Epithelial cell of esophagus (primary cell): ENCODE results near the gene GRIPAP1.

ENCODE experiments used
- DNase-seq: peaks from one replicate; pipeline ENCODE4 v3.0.0; 2010; ENCODE audit warnings: low read depth
- H3K4me3 ChIP-seq: 2 replicates; pipeline ENCODE4 v1.5.1; 2011; ENCODE audit warnings: mild to moderate bottlenecking, low read length, control low read depth
- TF ChIP-seq, protein P1 (sequence below): IDR thresholded peaks from 2 replicates; pipeline ENCODE4 v1.5.1; 2011; ENCODE audit warnings: low read depth, mild to moderate bottlenecking, low read length, control low read depth, inconsistent platforms; ENCODE audit not compliant: insufficient read depth; ENCODE audit errors: missing control alignments

Gene GRIPAP1

DNA sequence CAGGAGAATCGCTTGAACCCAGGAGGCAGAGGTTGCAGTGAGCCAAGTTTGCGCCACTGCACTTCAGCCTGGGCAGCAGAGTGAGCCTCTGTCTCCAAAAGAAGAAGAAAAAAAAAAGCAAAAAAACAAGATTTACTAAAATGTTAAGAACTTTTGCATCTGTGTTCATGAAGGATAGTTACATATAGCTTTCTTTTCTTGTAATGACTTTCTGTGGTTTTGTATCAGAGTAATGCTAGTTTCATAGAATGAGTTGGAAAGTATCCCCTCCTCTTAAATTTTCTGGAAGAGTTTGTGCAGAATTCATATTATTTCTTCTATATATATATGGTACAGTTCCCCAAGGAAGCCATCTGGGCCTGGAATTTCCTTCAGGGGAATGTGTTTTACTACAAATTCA, 17.0 kb upstream of the GRIPAP1 start:
- TF ChIP-seq, protein P1, sequence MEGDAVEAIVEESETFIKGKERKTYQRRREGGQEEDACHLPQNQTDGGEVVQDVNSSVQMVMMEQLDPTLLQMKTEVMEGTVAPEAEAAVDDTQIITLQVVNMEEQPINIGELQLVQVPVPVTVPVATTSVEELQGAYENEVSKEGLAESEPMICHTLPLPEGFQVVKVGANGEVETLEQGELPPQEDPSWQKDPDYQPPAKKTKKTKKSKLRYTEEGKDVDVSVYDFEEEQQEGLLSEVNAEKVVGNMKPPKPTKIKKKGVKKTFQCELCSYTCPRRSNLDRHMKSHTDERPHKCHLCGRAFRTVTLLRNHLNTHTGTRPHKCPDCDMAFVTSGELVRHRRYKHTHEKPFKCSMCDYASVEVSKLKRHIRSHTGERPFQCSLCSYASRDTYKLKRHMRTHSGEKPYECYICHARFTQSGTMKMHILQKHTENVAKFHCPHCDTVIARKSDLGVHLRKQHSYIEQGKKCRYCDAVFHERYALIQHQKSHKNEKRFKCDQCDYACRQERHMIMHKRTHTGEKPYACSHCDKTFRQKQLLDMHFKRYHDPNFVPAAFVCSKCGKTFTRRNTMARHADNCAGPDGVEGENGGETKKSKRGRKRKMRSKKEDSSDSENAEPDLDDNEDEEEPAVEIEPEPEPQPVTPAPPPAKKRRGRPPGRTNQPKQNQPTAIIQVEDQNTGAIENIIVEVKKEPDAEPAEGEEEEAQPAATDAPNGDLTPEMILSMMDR, result no peak
- H3K4me3 ChIP-seq, result no peak overlapping the region
- DNase-seq, result no peak

DNA sequence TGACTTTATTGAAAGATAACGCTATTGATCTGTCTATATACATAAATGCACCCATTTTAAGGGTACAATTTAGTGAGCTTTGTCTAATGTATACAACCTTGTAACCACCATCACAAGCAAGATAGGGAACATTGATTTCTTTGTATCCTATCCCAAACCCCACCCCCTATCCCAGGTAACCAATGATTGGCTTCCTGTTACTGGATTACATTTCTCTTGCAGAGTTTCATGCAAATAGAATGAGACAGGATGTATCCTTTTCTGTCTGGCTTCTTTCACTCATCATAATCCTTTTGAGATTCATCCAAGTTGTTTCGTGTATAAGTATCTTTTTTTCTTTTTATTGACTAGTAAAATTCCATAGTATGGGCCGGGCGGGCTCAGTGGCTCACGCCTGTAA, 1.6 kb upstream of the GRIPAP1 start:
- TF ChIP-seq, protein P1, result no peak
- no peak overlapping the region for H3K4me3 ChIP-seq
- peak; percentile 4 for DNase-seq

DNA sequence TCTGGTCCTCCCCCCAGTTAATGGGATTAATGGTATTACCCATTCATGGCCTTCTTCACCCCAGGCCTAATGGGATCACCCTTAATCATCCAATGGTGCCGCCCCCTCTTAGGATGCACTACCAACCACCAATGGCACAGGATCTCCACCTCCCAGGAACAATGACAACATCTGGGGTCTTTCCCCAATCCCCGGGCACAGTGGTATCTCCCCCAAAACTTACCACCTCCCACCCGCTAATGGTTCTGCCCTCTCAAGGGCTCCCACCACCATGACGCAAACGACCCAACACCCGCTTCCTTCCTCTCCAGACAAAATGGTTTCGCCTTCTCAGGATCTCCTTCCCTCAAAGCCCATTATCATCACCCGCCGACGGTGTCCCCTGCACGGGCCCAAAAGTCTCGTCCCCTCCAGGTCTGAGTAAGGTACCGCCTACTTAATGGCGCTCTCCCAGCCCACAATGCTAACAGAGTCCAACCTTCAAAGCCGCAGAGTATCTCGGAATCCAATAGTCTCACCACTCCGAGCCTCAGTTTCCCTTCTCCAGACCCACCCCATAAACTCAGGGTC, 458 bp downstream of the GRIPAP1 start:
- peak overlapping the region; percentile 84 for H3K4me3 ChIP-seq
- TF ChIP-seq, protein P1, result no peak
- peak; percentile 49 for DNase-seq

DNA sequence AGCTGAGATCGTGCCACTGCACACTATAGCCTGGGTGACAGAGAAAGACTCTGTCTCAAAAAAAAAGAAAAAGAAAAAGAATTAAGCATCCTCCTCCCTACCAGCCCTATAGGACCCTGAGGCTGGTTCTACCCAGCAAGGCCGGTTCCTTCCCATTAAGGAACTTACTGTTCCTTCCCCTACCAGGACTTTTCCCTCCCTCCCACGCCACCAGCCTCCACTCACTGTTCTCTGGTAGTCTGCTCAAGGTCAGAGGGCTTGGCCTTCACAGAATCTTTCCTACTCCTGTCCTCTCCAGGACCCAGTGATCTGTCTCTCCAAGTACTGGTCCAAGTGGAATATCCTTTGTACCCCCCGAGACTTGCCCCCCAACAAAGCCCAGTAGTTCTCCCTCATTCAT, 1.4 kb downstream of the GRIPAP1 start:
- TF ChIP-seq, protein P1, result no peak
- no peak for DNase-seq
- no peak overlapping the region for H3K4me3 ChIP-seq

DNA sequence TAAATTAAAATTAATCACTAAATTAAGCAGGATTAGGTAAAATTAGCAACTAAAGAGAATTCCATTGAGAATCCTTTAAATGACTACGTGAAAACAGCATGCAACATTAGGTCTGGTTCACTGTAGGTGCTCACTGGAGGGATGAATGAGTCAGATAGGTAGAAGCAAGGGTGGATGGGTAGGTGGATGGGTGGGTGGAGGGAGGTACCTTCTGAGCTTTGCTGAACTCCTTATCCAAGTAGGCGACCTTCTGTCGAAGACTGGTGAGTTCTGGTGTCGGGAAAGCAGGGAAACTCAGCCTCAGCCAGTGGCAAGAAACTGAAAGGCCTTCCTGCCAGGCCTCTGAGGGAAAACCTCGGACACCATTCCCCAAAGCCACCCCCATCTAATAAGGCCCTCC, 3.0 kb downstream of the GRIPAP1 start:
- TF ChIP-seq, protein P1, result no peak
- no peak for DNase-seq
- H3K4me3 ChIP-seq, result no peak overlapping the region

DNA sequence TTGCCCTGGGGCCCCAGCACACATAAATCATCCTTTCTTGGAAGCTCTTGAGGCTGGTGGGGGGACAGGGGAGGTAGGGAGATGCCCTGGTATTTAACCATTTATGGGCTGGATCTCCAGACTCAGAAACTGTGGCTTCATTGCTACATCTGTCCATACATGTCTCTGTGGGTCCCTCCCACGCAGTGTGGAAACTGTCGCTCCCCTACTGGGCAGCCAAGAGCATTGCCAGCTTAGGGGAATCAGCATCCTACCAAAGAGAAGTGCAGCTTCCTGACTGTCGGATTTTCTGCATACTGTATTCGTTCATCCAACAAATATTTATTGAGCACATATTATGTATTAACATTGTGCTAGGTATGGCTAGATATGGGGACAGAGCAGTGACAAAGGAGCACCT, 3.7 kb downstream of the GRIPAP1 start:
- TF ChIP-seq, protein P1, result no peak
- DNase-seq, result no peak
- no peak overlapping the region for H3K4me3 ChIP-seq

DNA sequence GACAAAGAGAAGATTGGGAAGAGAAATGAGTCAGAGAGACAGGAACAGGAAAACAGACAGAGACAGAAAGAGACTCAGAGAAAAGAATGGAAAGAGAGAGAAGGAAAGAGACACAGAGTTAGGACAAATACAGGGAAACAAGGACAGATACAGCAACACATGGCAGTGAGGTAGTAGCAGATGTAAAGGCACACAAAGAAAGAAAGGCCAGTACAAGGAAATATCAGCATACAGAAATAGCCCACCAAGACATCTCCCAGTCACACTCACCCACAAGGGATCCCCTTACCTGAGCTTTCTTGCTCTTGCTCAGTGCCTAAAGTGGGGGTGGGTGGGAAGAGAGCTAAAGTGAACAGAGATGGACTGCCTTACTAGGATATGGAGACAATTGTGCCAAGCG, 4.2 kb downstream of the GRIPAP1 start:
- DNase-seq, result no peak
- TF ChIP-seq, protein P1, result no peak
- H3K4me3 ChIP-seq, result no peak overlapping the region
